COR-L47 (cell line): Measurements from ENCODE around the gene TCF12.
"Not testable (repeated sequence)": the region's sequence is repeated elsewhere in the genome, so short reads cannot be mapped to it uniquely, and the experiment has no call there.

Experiments
- DNase-seq: peaks from one replicate; lab custom pipeline; 2025; lab: John Stamatoyannopoulos, UW

The TCF12 gene

GRCh38 chr15:56948000-56948763, 29.7 kb downstream of the TCF12 start:
- DNase-seq: no peak

GRCh38 chr15:56948764-56949101, 30.3 kb downstream of the TCF12 start:
- no peak for DNase-seq

- no peak for DNase-seq
Measured at GRCh38 chr15:56950979-56951378, 32.5 kb downstream of the TCF12 start.

GRCh38 chr15:56953790-56954189, 35.3 kb downstream of the TCF12 start:
- no peak for DNase-seq

- DNase-seq: not testable (repeated sequence)
Measured at GRCh38 chr15:56955011-56955410, 36.6 kb downstream of the TCF12 start.

GRCh38 chr15:56956538-56956937, 38.1 kb downstream of the TCF12 start:
- no peak for DNase-seq

- no peak for DNase-seq
Measured at GRCh38 chr15:56957812-56958406, 39.5 kb downstream of the TCF12 start.

GRCh38 chr15:56959318-56959648, 40.8 kb downstream of the TCF12 start:
- DNase-seq: no peak

GRCh38 chr15:56960116-56960515, 41.7 kb downstream of the TCF12 start:
- DNase-seq: no peak

- DNase-seq: no peak
Measured at GRCh38 chr15:56963126-56963525, 44.7 kb downstream of the TCF12 start.

GRCh38 chr15:56963710-56964109, 45.3 kb downstream of the TCF12 start:
- DNase-seq: no peak

GRCh38 chr15:56964182-56964581, 45.7 kb downstream of the TCF12 start:
- no peak for DNase-seq

GRCh38 chr15:56965231-56966013, 47.0 kb downstream of the TCF12 start:
- DNase-seq: no peak

GRCh38 chr15:56967336-56967735, 48.9 kb downstream of the TCF12 start:
- no peak for DNase-seq

- no peak for DNase-seq
Measured at GRCh38 chr15:56968256-56968655, 49.8 kb downstream of the TCF12 start.

- no peak for DNase-seq
Measured at GRCh38 chr15:56968821-56969220, 50.4 kb downstream of the TCF12 start.

- DNase-seq: no peak
Measured at GRCh38 chr15:56969265-56969895, 50.9 kb downstream of the TCF12 start.

GRCh38 chr15:56971571-56971970, 53.1 kb downstream of the TCF12 start:
- DNase-seq: no peak

GRCh38 chr15:56972016-56972415, 53.6 kb downstream of the TCF12 start:
- no peak for DNase-seq

- no peak for DNase-seq
Measured at GRCh38 chr15:56972426-56972825, 54.0 kb downstream of the TCF12 start.

- no peak for DNase-seq
Measured at GRCh38 chr15:56973463-56973862, 55.0 kb downstream of the TCF12 start.

- DNase-seq: no peak
Measured at GRCh38 chr15:56977232-56977631, 58.8 kb downstream of the TCF12 start.
